H9 (cell line): ENCODE results near the gene PHLDA2. TPM values are rescaled to one million over a fixed set of nuclear protein-coding genes. Genes with fewer than 3 reads are reported as not detected.

Source experiments
- DNase-seq: peaks from one replicate; pipeline ENCODE4 v3.0.0-alpha.2; 2017
- H2AFZ ChIP-seq: one replicate; pipeline ENCODE4 v1.6.1; 2013; ENCODE audit warnings: mild to moderate bottlenecking, low read length, control low read depth, moderate library complexity
- H2AK5ac ChIP-seq: 2 replicates; pipeline ENCODE4 v1.6.1; 2013; ENCODE audit warnings: low read length, control low read depth, mixed read lengths; ENCODE audit not compliant: insufficient read length
- H2BK120ac ChIP-seq: one replicate; pipeline ENCODE4 v1.6.1; 2013; ENCODE audit warnings: low read depth, mild to moderate bottlenecking, low read length, control low read depth, inconsistent platforms; ENCODE audit not compliant: poor library complexity, severe bottlenecking
- H2BK12ac ChIP-seq: 2 replicates; pipeline ENCODE4 v1.6.1; 2013; ENCODE audit warnings: low read length, control low read depth, mixed read lengths, low read depth; ENCODE audit not compliant: insufficient read length
- H2BK15ac ChIP-seq: 2 replicates; pipeline ENCODE4 v1.6.1; 2013; ENCODE audit warnings: low read depth, low read length, control low read depth
- H2BK20ac ChIP-seq: one replicate; pipeline ENCODE4 v1.6.1; 2013; ENCODE audit warnings: low read depth, mild to moderate bottlenecking, low read length, control low read depth, inconsistent platforms; ENCODE audit not compliant: poor library complexity, severe bottlenecking
- H2BK5ac ChIP-seq: 2 replicates; pipeline ENCODE4 v1.6.1; 2013; ENCODE audit warnings: low read length, control low read depth, mixed read lengths; ENCODE audit not compliant: insufficient read length
- H3K14ac ChIP-seq: 2 replicates; pipeline ENCODE4 v1.6.1; 2013; ENCODE audit warnings: low read length, control low read depth; ENCODE audit not compliant: insufficient read depth
- H3K18ac ChIP-seq: 2 replicates; pipeline ENCODE4 v1.6.1; 2013; ENCODE audit warnings: low read depth, mild to moderate bottlenecking, mixed read lengths, low read length, control low read depth; ENCODE audit not compliant: insufficient read length
- H3K23ac ChIP-seq: 2 replicates; pipeline ENCODE4 v1.6.1; 2013; ENCODE audit warnings: low read length, control low read depth, mixed read lengths, low read depth; ENCODE audit not compliant: insufficient read length
- H3K23me2 ChIP-seq: 2 replicates; pipeline ENCODE4 v1.6.1; 2013; ENCODE audit warnings: low read depth, mild to moderate bottlenecking, mixed read lengths, low read length, control low read depth; ENCODE audit not compliant: insufficient read length, poor library complexity, severe bottlenecking
- H3K27ac ChIP-seq: 2 replicates; pipeline ENCODE4 v1.5.1; 2013; ENCODE audit warnings: low read length, control low read depth, mixed read lengths, low read depth; ENCODE audit not compliant: insufficient read length
- H3K27me3 ChIP-seq: 2 replicates; pipeline ENCODE4 v1.6.1; 2013; ENCODE audit warnings: low read length, control low read depth, inconsistent platforms; ENCODE audit not compliant: insufficient read depth
- H3K4ac ChIP-seq: 2 replicates; pipeline ENCODE4 v1.6.1; 2013; ENCODE audit warnings: low read depth, mild to moderate bottlenecking, control low read depth, inconsistent platforms, low read length, moderate library complexity
- H3K4me1 ChIP-seq: 2 replicates; pipeline ENCODE4 v1.6.1; 2013; ENCODE audit warnings: low read length, control low read depth, inconsistent platforms; ENCODE audit not compliant: insufficient read depth
- H3K4me2 ChIP-seq: 2 replicates; pipeline ENCODE4 v1.6.1; 2013; ENCODE audit warnings: low read length, control low read depth, mixed read lengths; ENCODE audit not compliant: insufficient read length, insufficient read depth
- H3K56ac ChIP-seq: 2 replicates; pipeline ENCODE4 v1.6.1; 2013; ENCODE audit warnings: low read depth, mild to moderate bottlenecking, mixed read lengths, low read length, control low read depth; ENCODE audit not compliant: insufficient read length
- H3K79me1 ChIP-seq: 2 replicates; pipeline ENCODE4 v1.6.1; 2013; ENCODE audit warnings: low read depth, mild to moderate bottlenecking, moderate library complexity, low read length, control low read depth, inconsistent platforms; ENCODE audit not compliant: insufficient read depth, poor library complexity, severe bottlenecking
- H3K79me2 ChIP-seq: 2 replicates; pipeline ENCODE4 v1.6.1; 2013; ENCODE audit warnings: low read length, control low read depth, inconsistent platforms; ENCODE audit not compliant: insufficient read depth
- H3K9ac ChIP-seq: 2 replicates; pipeline ENCODE4 v1.6.1; 2013; ENCODE audit warnings: low read length, control low read depth, mixed read lengths; ENCODE audit not compliant: insufficient read length; ENCODE audit errors: extremely low read depth
- H3K9me3 ChIP-seq: one replicate; pipeline ENCODE4 v1.6.1; 2013; ENCODE audit warnings: low read depth, low read length, inconsistent platforms; ENCODE audit not compliant: control insufficient read depth
- H3T11ph ChIP-seq: one replicate; pipeline ENCODE4 v1.6.1; 2013; ENCODE audit warnings: mild to moderate bottlenecking, low read length, control low read depth, inconsistent platforms
- H4K20me1 ChIP-seq: one replicate; pipeline ENCODE4 v1.6.1; 2013; ENCODE audit not compliant: control insufficient read depth, insufficient read length, insufficient read depth
- H4K5ac ChIP-seq: 2 replicates; pipeline ENCODE4 v1.6.1; 2013; ENCODE audit warnings: low read depth, mild to moderate bottlenecking, mixed read lengths, low read length, control low read depth; ENCODE audit not compliant: insufficient read length
- H4K8ac ChIP-seq: replicated peaks from 2 replicates; pipeline ENCODE4 v1.6.1; 2013; ENCODE audit warnings: low read length, control low read depth, mixed read lengths, low read depth; ENCODE audit not compliant: insufficient read length
- H4K91ac ChIP-seq: 2 replicates; pipeline ENCODE4 v1.6.1; 2013; ENCODE audit warnings: low read depth, mild to moderate bottlenecking, moderate library complexity, mixed read lengths, low read length, control low read depth; ENCODE audit not compliant: insufficient read length
- H3K27ac Mint-ChIP-seq, 3 experiments: 2 replicates in 2 of 3; 3 replicates in 1 of 3; pipeline ENCODE4 v1.8.0; 2020 to 2021; ENCODE audit warnings: mixed read lengths in 3 of 3, mild to moderate bottlenecking in 1 of 3, moderate library complexity in 1 of 3
- H3K27me3 Mint-ChIP-seq: 2 replicates; pipeline ENCODE4 v1.8.0; 2021; ENCODE audit warnings: low read depth, mild to moderate bottlenecking, moderate library complexity, mixed read lengths
- H3K36me3 Mint-ChIP-seq, 3 experiments: 2 replicates in 2 of 3; 3 replicates in 1 of 3; pipeline ENCODE4 v1.8.0; 2020 to 2021; ENCODE audit warnings: low read depth in 3 of 3, mixed read lengths in 3 of 3; ENCODE audit not compliant: insufficient read depth in 1 of 3
- H3K4me1 Mint-ChIP-seq, 2 experiments: 2 replicates each; pipeline ENCODE4 v1.8.0; 2020; ENCODE audit warnings: mixed read lengths in 2 of 2
- H3K4me3 Mint-ChIP-seq, 2 experiments: 2 replicates in 1 of 2; 3 replicates in 1 of 2; pipeline ENCODE4 v1.8.0; 2020 to 2021; ENCODE audit warnings: mild to moderate bottlenecking in 2 of 2, mixed read lengths in 2 of 2, moderate library complexity in 1 of 2
- H3K9me3 Mint-ChIP-seq, 2 experiments: 2 replicates in 1 of 2; 3 replicates in 1 of 2; pipeline ENCODE4 v1.8.0; 2020; ENCODE audit warnings: mild to moderate bottlenecking in 2 of 2, mixed read lengths in 2 of 2, moderate library complexity in 1 of 2
- WGBS: extraction: QIAGEN DNeasy Blood & Tissue Kit; methylation state at CpG from one replicate; pipeline ENCODE4 v1.1.7; 2013; ENCODE audit warnings: missing lambda C conversion rate, low lambda C conversion rate, mixed read lengths; ENCODE audit not compliant: insufficient read length; ENCODE audit errors: extremely low coverage; 5-methylcytosine and 5-hydroxymethylcytosine counted together
- total RNA-seq: library from RNA; stranded (reverse); gene quantifications from 2 replicates; pipeline ENCODE4 v1.2.1, GENCODE V29; 2021
- TF ChIP-seq, protein P1 (sequence below): fragments of 200-600 bp; sonication (generic); conservative IDR thresholded peaks from 3 replicates; pipeline ENCODE4 v1.8.0; 2021; ENCODE audit warnings: antibody characterized with exemption, mild to moderate bottlenecking

Gene PHLDA2
- total RNA-seq, 1 experiment from 2014 or later, result 42.8 TPM

DNA sequence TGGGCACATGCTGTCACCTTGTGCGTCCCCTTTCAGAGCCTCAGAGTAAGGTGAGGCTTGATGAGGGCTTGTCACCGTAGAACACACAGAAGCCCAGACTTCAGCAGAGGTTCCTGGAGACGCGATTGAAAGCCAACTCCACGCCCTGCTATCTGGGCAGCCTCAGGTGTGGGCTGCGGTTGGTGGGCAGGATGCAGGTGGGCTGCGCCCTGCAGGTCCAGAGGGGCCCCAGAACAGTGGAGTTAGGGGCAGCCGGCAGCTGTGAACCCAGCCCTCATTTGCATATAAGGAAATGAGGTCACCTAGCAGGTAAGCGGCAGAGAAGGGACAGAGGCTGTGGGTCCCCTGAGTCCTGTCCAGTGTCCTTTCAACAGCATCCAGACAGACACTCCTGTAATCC lies 15.4 kb downstream of the PHLDA2 start:
- WGBS, result no CpG with 5 or more reads among the region's 9 CpGs
- H2BK5ac ChIP-seq, result no peak overlapping the region
- no peak overlapping the region for H2BK15ac ChIP-seq
- H3K27me3 ChIP-seq, result no peaks in the 10 kb centered on the region
- H3K9me3 Mint-ChIP-seq, result no peaks in the 10 kb centered on the region
- peaks cover 2% of the 10 kb centered on the region for H4K20me1 ChIP-seq
- no peak overlapping the region for H3K4ac ChIP-seq
- H3K4me2 ChIP-seq, result no peak overlapping the region
- no peak for DNase-seq
- H3K23ac ChIP-seq, result no peak overlapping the region
- H4K91ac ChIP-seq, result no peak overlapping the region
- no peak overlapping the region for H2BK120ac ChIP-seq
- H3T11ph ChIP-seq, result no peak overlapping the region
- H3K4me3 Mint-ChIP-seq, result no peak overlapping the region
- H3K27ac ChIP-seq, result no peak overlapping the region
- no peak overlapping the region for H4K5ac ChIP-seq
- H3K79me1 ChIP-seq, result no peaks in the 10 kb centered on the region
- no peak overlapping the region for H4K8ac ChIP-seq
- H3K4me1 ChIP-seq, result no peaks in the 10 kb centered on the region
- H3K79me2 ChIP-seq, result no peaks in the 10 kb centered on the region
- no peak overlapping the region for H3K9ac ChIP-seq
- no peak overlapping the region for H3K18ac ChIP-seq
- no peaks in the 10 kb centered on the region for H3K9me3 ChIP-seq
- no peak overlapping the region for H2AFZ ChIP-seq
- H3K23me2 ChIP-seq, result no peaks in the 10 kb centered on the region
- H3K27ac Mint-ChIP-seq, result no peak overlapping the region
- H3K4me1 Mint-ChIP-seq, result peaks cover 10% of the 10 kb centered on the region in 2 experiments; a peak in 3 of 4 replicates
- no peak overlapping the region for H2AK5ac ChIP-seq
- TF ChIP-seq, protein P1, sequence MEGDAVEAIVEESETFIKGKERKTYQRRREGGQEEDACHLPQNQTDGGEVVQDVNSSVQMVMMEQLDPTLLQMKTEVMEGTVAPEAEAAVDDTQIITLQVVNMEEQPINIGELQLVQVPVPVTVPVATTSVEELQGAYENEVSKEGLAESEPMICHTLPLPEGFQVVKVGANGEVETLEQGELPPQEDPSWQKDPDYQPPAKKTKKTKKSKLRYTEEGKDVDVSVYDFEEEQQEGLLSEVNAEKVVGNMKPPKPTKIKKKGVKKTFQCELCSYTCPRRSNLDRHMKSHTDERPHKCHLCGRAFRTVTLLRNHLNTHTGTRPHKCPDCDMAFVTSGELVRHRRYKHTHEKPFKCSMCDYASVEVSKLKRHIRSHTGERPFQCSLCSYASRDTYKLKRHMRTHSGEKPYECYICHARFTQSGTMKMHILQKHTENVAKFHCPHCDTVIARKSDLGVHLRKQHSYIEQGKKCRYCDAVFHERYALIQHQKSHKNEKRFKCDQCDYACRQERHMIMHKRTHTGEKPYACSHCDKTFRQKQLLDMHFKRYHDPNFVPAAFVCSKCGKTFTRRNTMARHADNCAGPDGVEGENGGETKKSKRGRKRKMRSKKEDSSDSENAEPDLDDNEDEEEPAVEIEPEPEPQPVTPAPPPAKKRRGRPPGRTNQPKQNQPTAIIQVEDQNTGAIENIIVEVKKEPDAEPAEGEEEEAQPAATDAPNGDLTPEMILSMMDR, result no peak
- no peak overlapping the region for H3K56ac ChIP-seq
- H2BK12ac ChIP-seq, result no peak overlapping the region
- H2BK20ac ChIP-seq, result no peak overlapping the region
- no peaks in the 10 kb centered on the region for H3K36me3 Mint-ChIP-seq
- H3K14ac ChIP-seq, result no peak overlapping the region
- peaks cover 2% of the 10 kb centered on the region for H3K27me3 Mint-ChIP-seq
